ENCODE data around the gene UNC5CL. TPM values are rescaled to one million over a fixed set of nuclear protein-coding genes. Genes with fewer than 3 reads are reported as not detected.

Gene UNC5CL
- total RNA-seq, 1 experiment from 2014 or later = 4.5 TPM

DNA sequence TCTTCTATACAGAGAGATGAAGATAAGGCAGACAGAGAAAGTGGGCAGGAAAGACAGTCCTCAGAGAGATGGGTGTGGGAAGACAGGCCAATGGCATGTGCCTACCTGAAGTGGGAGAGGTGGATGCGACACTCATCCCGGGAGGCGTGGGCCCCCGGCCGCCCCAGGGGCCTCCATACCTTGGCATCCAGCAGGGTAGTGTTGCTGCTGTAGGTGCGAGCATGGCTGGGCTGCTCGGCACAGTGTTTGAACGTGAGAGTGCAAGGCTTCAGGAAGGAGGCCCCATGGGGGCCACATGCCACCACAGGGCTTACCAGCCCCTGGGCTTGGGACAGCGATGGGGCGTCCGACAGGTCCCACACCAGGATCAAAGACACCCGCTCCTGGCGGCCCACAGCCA, 5.2 kb downstream of the UNC5CL start (continued):
- TF ChIP-seq SMAD3 (CRISPR knock-in tag; IDR thresholded peaks at IDR 0.05; ENCODE audit: borderline replicate concordance) = no peak

DNA sequence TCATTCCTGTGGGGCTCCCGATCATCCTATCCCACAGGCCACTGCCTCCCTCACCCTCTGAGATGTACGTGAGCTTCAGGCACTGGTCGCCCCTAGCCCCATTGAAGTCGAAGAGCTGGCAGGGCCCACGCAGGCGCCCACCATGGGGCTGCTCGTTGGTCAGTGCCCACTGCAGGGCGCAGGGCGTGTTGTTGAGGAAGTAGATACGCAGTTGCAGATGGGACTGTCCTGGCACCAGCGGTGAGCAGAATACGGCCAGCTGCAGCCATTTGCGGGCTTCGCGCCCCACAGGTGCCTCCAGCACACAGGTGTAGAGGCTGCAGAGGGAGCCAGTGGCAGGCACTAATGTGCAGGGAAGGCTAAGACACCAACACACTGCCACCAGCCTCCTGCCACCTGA, 6.2 kb downstream of the UNC5CL start:
- no peaks in the 10 kb centered on the region for H3K36me3 Mint-ChIP-seq
- TF ChIP-seq RORB (CRISPR knock-in tag; IDR thresholded peaks at IDR 0.05) (no peak), CREM (CRISPR knock-in tag; IDR thresholded peaks at IDR 0.05) (no peak), FOXJ3 (CRISPR knock-in tag; IDR thresholded peaks at IDR 0.05; ENCODE audit: borderline replicate concordance) (no peak), FOXP1 (CRISPR knock-in tag; IDR thresholded peaks at IDR 0.05; ENCODE audit: borderline replicate concordance) (no peak), TP53 (CRISPR knock-in tag; IDR thresholded peaks at IDR 0.05) (no peak), GTF2I (CRISPR knock-in tag; conservative IDR thresholded peaks at IDR 0.05) (no peak), ZBTB21 (CRISPR knock-in tag; IDR thresholded peaks at IDR 0.05; ENCODE audit: borderline replicate concordance) (no peak)
- TF ChIP-seq, protein P1, sequence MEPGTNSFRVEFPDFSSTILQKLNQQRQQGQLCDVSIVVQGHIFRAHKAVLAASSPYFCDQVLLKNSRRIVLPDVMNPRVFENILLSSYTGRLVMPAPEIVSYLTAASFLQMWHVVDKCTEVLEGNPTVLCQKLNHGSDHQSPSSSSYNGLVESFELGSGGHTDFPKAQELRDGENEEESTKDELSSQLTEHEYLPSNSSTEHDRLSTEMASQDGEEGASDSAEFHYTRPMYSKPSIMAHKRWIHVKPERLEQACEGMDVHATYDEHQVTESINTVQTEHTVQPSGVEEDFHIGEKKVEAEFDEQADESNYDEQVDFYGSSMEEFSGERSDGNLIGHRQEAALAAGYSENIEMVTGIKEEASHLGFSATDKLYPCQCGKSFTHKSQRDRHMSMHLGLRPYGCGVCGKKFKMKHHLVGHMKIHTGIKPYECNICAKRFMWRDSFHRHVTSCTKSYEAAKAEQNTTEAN (CRISPR knock-in tag; IDR thresholded peaks at IDR 0.05) = no peak
- TF ChIP-seq, protein P2, sequence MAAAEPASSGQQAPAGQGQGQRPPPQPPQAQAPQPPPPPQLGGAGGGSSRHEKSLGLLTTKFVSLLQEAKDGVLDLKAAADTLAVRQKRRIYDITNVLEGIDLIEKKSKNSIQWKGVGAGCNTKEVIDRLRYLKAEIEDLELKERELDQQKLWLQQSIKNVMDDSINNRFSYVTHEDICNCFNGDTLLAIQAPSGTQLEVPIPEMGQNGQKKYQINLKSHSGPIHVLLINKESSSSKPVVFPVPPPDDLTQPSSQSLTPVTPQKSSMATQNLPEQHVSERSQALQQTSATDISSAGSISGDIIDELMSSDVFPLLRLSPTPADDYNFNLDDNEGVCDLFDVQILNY (CRISPR knock-in tag; IDR thresholded peaks at IDR 0.05) = no peak
- TF ChIP-seq, protein P3, sequence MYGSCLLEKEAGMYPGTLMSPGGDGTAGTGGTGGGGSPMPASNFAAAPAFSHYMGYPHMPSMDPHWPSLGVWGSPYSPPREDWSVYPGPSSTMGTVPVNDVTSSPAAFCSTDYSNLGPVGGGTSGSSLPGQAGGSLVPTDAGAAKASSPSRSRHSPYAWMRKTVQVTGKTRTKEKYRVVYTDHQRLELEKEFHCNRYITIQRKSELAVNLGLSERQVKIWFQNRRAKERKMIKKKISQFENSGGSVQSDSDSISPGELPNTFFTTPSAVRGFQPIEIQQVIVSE (CRISPR knock-in tag; IDR thresholded peaks at IDR 0.05; ENCODE audit: borderline replicate concordance) = no peak
- TF ChIP-seq, protein P4, sequence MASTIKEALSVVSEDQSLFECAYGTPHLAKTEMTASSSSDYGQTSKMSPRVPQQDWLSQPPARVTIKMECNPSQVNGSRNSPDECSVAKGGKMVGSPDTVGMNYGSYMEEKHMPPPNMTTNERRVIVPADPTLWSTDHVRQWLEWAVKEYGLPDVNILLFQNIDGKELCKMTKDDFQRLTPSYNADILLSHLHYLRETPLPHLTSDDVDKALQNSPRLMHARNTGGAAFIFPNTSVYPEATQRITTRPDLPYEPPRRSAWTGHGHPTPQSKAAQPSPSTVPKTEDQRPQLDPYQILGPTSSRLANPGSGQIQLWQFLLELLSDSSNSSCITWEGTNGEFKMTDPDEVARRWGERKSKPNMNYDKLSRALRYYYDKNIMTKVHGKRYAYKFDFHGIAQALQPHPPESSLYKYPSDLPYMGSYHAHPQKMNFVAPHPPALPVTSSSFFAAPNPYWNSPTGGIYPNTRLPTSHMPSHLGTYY (CRISPR knock-in tag; IDR thresholded peaks at IDR 0.05) = no peak
- TF ChIP-seq, protein P5, sequence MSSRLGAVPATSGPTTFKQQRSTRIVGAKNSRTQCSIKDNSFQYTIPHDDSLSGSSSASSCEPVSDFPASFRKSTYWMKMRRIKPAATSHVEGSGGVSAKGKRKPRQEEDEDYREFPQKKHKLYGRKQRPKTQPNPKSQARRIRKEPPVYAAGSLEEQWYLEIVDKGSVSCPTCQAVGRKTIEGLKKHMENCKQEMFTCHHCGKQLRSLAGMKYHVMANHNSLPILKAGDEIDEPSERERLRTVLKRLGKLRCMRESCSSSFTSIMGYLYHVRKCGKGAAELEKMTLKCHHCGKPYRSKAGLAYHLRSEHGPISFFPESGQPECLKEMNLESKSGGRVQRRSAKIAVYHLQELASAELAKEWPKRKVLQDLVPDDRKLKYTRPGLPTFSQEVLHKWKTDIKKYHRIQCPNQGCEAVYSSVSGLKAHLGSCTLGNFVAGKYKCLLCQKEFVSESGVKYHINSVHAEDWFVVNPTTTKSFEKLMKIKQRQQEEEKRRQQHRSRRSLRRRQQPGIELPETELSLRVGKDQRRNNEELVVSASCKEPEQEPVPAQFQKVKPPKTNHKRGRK (CRISPR knock-in tag; IDR thresholded peaks at IDR 0.05; ENCODE audit: borderline replicate concordance) = no peak
- TF ChIP-seq, protein P6, sequence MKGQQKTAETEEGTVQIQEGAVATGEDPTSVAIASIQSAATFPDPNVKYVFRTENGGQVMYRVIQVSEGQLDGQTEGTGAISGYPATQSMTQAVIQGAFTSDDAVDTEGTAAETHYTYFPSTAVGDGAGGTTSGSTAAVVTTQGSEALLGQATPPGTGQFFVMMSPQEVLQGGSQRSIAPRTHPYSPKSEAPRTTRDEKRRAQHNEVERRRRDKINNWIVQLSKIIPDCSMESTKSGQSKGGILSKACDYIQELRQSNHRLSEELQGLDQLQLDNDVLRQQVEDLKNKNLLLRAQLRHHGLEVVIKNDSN (CRISPR knock-in tag; IDR thresholded peaks at IDR 0.05) = no peak
- no peaks in the 10 kb centered on the region; the same call in 1 of the 2 replicates for H3K27me3 Mint-ChIP-seq (ENCODE audit: low read depth)
- no peak overlapping the region for H3K4me3 Mint-ChIP-seq
- ChIA-PET CTCF (no interaction called here), POLR2A (no interaction called here)
- H3K4me1 Mint-ChIP-seq = peaks cover 13% of the 10 kb centered on the region
- H3K9me3 Mint-ChIP-seq = no peaks in the 10 kb centered on the region
- DNase-seq (ENCODE audit: low spot score) (no peak), ATAC-seq (no peak)
- H3K27ac Mint-ChIP-seq = no peak overlapping the region

DNA sequence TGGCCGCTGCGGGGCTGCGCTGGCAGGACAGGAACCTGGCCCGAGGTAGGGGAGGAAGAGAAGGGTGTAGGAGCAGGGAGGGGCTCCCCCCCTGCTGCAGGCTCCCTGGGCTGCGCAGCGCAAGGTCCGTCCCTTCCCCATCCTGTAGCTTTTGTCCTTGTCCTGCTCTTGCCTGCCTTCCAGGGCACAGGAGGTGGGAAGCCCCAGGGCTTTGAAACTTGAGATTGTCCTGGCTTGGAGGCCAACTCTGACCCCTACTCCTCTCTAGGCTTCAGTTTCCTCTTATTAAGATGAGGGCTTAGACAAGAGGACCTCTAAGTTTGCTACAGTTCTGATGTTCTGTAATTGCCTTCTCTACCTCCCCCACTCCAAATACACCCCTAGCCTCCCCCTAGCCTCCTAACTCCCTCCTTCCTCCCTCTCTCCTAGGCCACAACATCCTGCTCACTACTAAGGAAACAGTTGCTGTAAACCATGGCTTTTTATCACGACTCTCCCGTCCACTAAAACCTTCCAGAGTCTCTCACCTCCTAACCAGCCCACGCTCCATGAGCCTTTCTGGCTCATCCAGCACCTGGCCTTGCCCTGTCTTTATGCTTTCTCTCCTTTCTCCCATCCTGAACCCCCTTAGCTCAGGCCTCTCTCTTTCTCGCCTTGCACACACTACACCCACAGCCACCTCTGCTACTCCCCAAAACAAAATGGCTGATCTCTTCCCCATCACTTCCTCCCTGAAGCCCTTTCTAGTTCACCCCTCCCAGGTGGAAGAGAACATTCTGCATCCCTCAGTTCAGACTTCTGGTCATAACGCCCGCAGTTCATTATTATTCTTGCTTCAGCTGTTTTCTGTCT, 10.2 kb downstream of the UNC5CL start:
- peak; percentile 21 for ATAC-seq
- H3K27me3 Mint-ChIP-seq (ENCODE audit: low read depth) = no peaks in the 10 kb centered on the region; the same call in 1 of the 2 replicates
- POLR2A ChIA-PET = interaction anchor here (0.8 to 1.5 kb wide), 2 partner anchors 10 to 27 kb away, joined by 3 to 5 read pairs; partner anchors contain the start of gene UNC5CL

More for the DNA sequence above, 10.2 kb downstream of the UNC5CL start:
- no peak for DNase-seq (ENCODE audit: low spot score)
- H3K36me3 Mint-ChIP-seq = no peaks in the 10 kb centered on the region
- CTCF ChIA-PET = interaction anchor here (0.6 to 3.2 kb wide), 41 partner anchors 9 to 700 kb away, joined by 3 to 97 read pairs (median 6); partner anchors contain the start of genes LRFN2, NFYA, OARD1 and TSPO2
- no peaks in the 10 kb centered on the region for H3K9me3 Mint-ChIP-seq
- H3K4me3 Mint-ChIP-seq = peak overlapping the region; percentile 64
- no peak for TF ChIP-seq NR3C1 (CRISPR knock-in tag; conservative IDR thresholded peaks at IDR 0.05; ENCODE audit: low read depth)
- TF ChIP-seq ZNF423 (CRISPR knock-in tag; IDR thresholded peaks at IDR 0.05) = peak; percentile 73
- TF ChIP-seq, protein P7, sequence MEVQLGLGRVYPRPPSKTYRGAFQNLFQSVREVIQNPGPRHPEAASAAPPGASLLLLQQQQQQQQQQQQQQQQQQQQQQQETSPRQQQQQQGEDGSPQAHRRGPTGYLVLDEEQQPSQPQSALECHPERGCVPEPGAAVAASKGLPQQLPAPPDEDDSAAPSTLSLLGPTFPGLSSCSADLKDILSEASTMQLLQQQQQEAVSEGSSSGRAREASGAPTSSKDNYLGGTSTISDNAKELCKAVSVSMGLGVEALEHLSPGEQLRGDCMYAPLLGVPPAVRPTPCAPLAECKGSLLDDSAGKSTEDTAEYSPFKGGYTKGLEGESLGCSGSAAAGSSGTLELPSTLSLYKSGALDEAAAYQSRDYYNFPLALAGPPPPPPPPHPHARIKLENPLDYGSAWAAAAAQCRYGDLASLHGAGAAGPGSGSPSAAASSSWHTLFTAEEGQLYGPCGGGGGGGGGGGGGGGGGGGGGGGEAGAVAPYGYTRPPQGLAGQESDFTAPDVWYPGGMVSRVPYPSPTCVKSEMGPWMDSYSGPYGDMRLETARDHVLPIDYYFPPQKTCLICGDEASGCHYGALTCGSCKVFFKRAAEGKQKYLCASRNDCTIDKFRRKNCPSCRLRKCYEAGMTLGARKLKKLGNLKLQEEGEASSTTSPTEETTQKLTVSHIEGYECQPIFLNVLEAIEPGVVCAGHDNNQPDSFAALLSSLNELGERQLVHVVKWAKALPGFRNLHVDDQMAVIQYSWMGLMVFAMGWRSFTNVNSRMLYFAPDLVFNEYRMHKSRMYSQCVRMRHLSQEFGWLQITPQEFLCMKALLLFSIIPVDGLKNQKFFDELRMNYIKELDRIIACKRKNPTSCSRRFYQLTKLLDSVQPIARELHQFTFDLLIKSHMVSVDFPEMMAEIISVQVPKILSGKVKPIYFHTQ (CRISPR knock-in tag; IDR thresholded peaks at IDR 0.05) = no peak
- H3K27ac Mint-ChIP-seq = peak overlapping the region; percentile 4
- peaks cover 23% of the 10 kb centered on the region for H3K4me1 Mint-ChIP-seq

All from WTC11 (cell line).